Upper lobe of left lung (tissue), 6 donors: ENCODE data around the gene SART1. TPM values are rescaled to one million over a fixed set of nuclear protein-coding genes. Genes with fewer than 3 reads are reported as not detected.
A peak's percentile ranks its signal among the peaks of the same experiment; 100 is the strongest.
"Not testable (repeated sequence)": the region's sequence is repeated elsewhere in the genome, so short reads cannot be mapped to it uniquely, and the experiment has no call there.

ENCODE experiments used
- ATAC-seq, 2 donors: fragments of 200-7000 bp; cut with Tn5 transposase; one replicate each; pipeline ENCODE4 v1.9.1; 2022; ENCODE audit warnings: mild to moderate bottlenecking in 2 of 2, moderate library complexity in 2 of 2; ENCODE audit not compliant: low FRiP score in 2 of 2
- DNase-seq, 2 donors: peaks; one replicate each; pipeline ENCODE4 v3.0.0-alpha.2; 2019 to 2020
- H3K27ac ChIP-seq, 4 donors: fragments of 200-600 bp; sonication (generic); one replicate each; pipeline ENCODE4 v1.5.1; 2016 to 2019
- H3K27me3 ChIP-seq, 4 donors: fragments of 200-600 bp; sonication (generic); one replicate each; pipeline ENCODE4 v1.5.1; 2017 to 2019
- H3K36me3 ChIP-seq, 4 donors: fragments of 200-600 bp; sonication (generic); one replicate each; pipeline ENCODE4 v1.5.1; 2016 to 2019
- H3K4me1 ChIP-seq, 4 donors: fragments of 200-600 bp; sonication (generic); one replicate each; pipeline ENCODE4 v1.5.1; 2018 to 2019
- H3K4me3 ChIP-seq, 4 donors: fragments of 200-600 bp; sonication (generic); one replicate each; pipeline ENCODE4 v1.5.1; 2017 to 2019; ENCODE audit warnings: mild to moderate bottlenecking in 2 of 4, moderate library complexity in 1 of 4
- H3K9me3 ChIP-seq, 4 donors: fragments of 200-600 bp; sonication (generic); one replicate each; pipeline ENCODE4 v1.5.1; 2018 to 2019
- CTCF ChIP-seq, 6 experiments: fragments of 450-650 bp in 4 of 6; fragments of 200-600 bp in 2 of 6; sonication (generic) in 2 of 6; IDR thresholded peaks; one replicate each; pipeline ENCODE4 v1.5.1; 2016 to 2019; ENCODE audit warnings: antibody characterized with exemption in 6 of 6
- EP300 ChIP-seq, 4 donors: sonication (generic); formaldehyde crosslinking; IDR thresholded peaks; one replicate each; pipeline ENCODE4 v1.5.1; 2017; ENCODE audit warnings: antibody characterized with exemption in 4 of 4, control low read depth in 2 of 4
- POLR2A ChIP-seq, 4 donors: fragments of 450-650 bp; IDR thresholded peaks; one replicate each; pipeline ENCODE4 v1.5.1; 2016 to 2017; ENCODE audit warnings: antibody characterized with exemption in 4 of 4, mild to moderate bottlenecking in 2 of 4
- POLR2AphosphoS5 ChIP-seq, 2 donors: sonication (generic); formaldehyde crosslinking; IDR thresholded peaks; one replicate each; pipeline ENCODE4 v1.5.1; 2017; ENCODE audit warnings: antibody characterized with exemption in 2 of 2
- WGBS, 2 donors: methylation state at CpG; one replicate each; pipeline ENCODE4 v1.1.5; 2017 to 2018; 5-methylcytosine and 5-hydroxymethylcytosine counted together
- total RNA-seq, 6 donors: library from RNA; depleted of rRNA in 4 of 6; stranded (reverse); fragments of >200 nt in 4 of 6; gene quantifications; one replicate each; pipeline versions ENCODE4 v1.1.0 to v1.2.1, GENCODE V29; 2016 to 2021
- donor health status: DM: no; HTN: no; CAD: no; lungs with moderate emphysema.
- donor health status: DM: no; HTN: yes; CAD: no; lungs with severe emphysema.

Gene SART1
- total RNA-seq, 6 donors from 2014 or later, result 44.4 to 201 (median 71.4) TPM

GRCh38 chr11:65945941-65946558, 15.5 kb upstream of the SART1 start:
- Histone ChIP-seq H3K27me3 (no peaks in the 10 kb centered on the region), H3K4me3 (no peak overlapping the region), H3K4me1 (no peaks in the 10 kb centered on the region), H3K27ac (no peak overlapping the region), H3K36me3 (no peaks in the 10 kb centered on the region), H3K9me3 (no peaks in the 10 kb centered on the region)
- no peak for TF ChIP-seq POLR2AphosphoS5 (IDR thresholded peaks at IDR 0.05)
- TF ChIP-seq POLR2A (IDR thresholded peaks at IDR 0.05), result no peak
- no peak for TF ChIP-seq CTCF (IDR thresholded peaks at IDR 0.05)
- no peak for TF ChIP-seq EP300 (IDR thresholded peaks at IDR 0.05)
- 88 to 89% methylated on average over 7 to 11 of the region's 11 CpGs for WGBS, 2 donors
- ATAC-seq (no peak), DNase-seq (no peak)

- 83 to 91% methylated on average over 3 to 4 of the region's 4 CpGs for WGBS, 2 donors
- no peaks in the 10 kb centered on the region for H3K9me3 ChIP-seq
- H3K27me3 ChIP-seq, result no peaks in the 10 kb centered on the region
- H3K27ac ChIP-seq, result no peak overlapping the region
- TF ChIP-seq POLR2AphosphoS5 (IDR thresholded peaks at IDR 0.05), result no peak
- TF ChIP-seq EP300 (IDR thresholded peaks at IDR 0.05), result no peak
- TF ChIP-seq POLR2A (IDR thresholded peaks at IDR 0.05), result no peak
- no peak for TF ChIP-seq CTCF (IDR thresholded peaks at IDR 0.05)
- H3K4me1 ChIP-seq, result no peaks in the 10 kb centered on the region
- no peaks in the 10 kb centered on the region for H3K36me3 ChIP-seq
- H3K4me3 ChIP-seq, result no peak overlapping the region
- DNase-seq, result no peak
- peak in 1 of 2 donors; percentile 15 for ATAC-seq
Measured at GRCh38 chr11:65946655-65947054, 14.9 kb upstream of the SART1 start.

- no peak for ATAC-seq
- TF ChIP-seq POLR2A (IDR thresholded peaks at IDR 0.05), result no peak
- no peak for TF ChIP-seq CTCF (IDR thresholded peaks at IDR 0.05)
- no peak for TF ChIP-seq POLR2AphosphoS5 (IDR thresholded peaks at IDR 0.05)
- TF ChIP-seq EP300 (IDR thresholded peaks at IDR 0.05), result no peak
- Histone ChIP-seq H3K27ac (no peak overlapping the region), H3K36me3 (no peaks in the 10 kb centered on the region), H3K4me3 (no peak overlapping the region), H3K4me1 (no peaks in the 10 kb centered on the region), H3K27me3 (no peaks in the 10 kb centered on the region), H3K9me3 (no peaks in the 10 kb centered on the region)
- no peak for DNase-seq
- 49 to 78% methylated on average over 10 to 13 of the region's 13 CpGs for WGBS, 2 donors
Measured at GRCh38 chr11:65947133-65947532, 14.4 kb upstream of the SART1 start.

- ATAC-seq (peak in 1 of 2 donors; percentile 54), DNase-seq (no peak)
- no peaks in the 10 kb centered on the region for H3K27me3 ChIP-seq
- 74 to 84% methylated on average over 6 to 12 of the region's 12 CpGs for WGBS, 2 donors
- no peaks in the 10 kb centered on the region for H3K36me3 ChIP-seq
- no peaks in the 10 kb centered on the region for H3K4me1 ChIP-seq
- TF ChIP-seq EP300 (IDR thresholded peaks at IDR 0.05) (no peak), POLR2AphosphoS5 (IDR thresholded peaks at IDR 0.05) (no peak), POLR2A (IDR thresholded peaks at IDR 0.05) (no peak), CTCF (IDR thresholded peaks at IDR 0.05) (no peak)
- no peaks in the 10 kb centered on the region for H3K9me3 ChIP-seq
- H3K27ac ChIP-seq, result no peak overlapping the region
- no peak overlapping the region for H3K4me3 ChIP-seq
Measured at GRCh38 chr11:65947603-65948125, 13.9 kb upstream of the SART1 start.

GRCh38 chr11:65950711-65951110, 10.8 kb upstream of the SART1 start:
- DNase-seq, H3K4me1 ChIP-seq, H3K36me3 ChIP-seq, H3K4me3 ChIP-seq, H3K9me3 ChIP-seq, H3K27me3 ChIP-seq, ATAC-seq, H3K27ac ChIP-seq: not testable (repeated sequence)
- 90 to 93% methylated on average over 5 of the region's 5 CpGs for WGBS, 2 donors

GRCh38 chr11:65951641-65952040, 9.9 kb upstream of the SART1 start:
- not testable (repeated sequence) for H3K9me3 ChIP-seq, H3K4me3 ChIP-seq, DNase-seq, H3K36me3 ChIP-seq, H3K4me1 ChIP-seq, H3K27ac ChIP-seq, ATAC-seq, H3K27me3 ChIP-seq
- WGBS, 2 donors, result 40 to 42% methylated on average over 3 of the region's 3 CpGs
